ENCODE data around the gene CTRB1. TPM values are rescaled to one million over a fixed set of nuclear protein-coding genes. Genes with fewer than 3 reads are reported as not detected.

CTRB1 gene
- total RNA-seq, 1 experiment from 2014 or later = 5.6 TPM

- TF ChIP-seq CEBPB (IDR thresholded peaks at IDR 0.05; ENCODE audit: low read depth) (no peak), SP1 (IDR thresholded peaks at IDR 0.05; ENCODE audit: low read depth) (no peak), TCF7L2 (IDR thresholded peaks at IDR 0.05; ENCODE audit: borderline replicate concordance, extremely low read depth, insufficient read depth, insufficient read length) (no peak), FOSL1 (IDR thresholded peaks at IDR 0.05; ENCODE audit: low read depth) (no peak), SRF (IDR thresholded peaks at IDR 0.05; ENCODE audit: low read depth) (no peak)
- ChIA-PET POLR2A (no interaction called here), CTCF (no interaction called here), RAD21 (ENCODE audit: low non-redundant PET in 1 of 2, low total read pairs in 2 of 2, uncharacterized antibody in 2 of 2, unreplicated experiment in 2 of 2) (no interaction called here)
- Histone ChIP-seq H3K4me3 (replicated peaks in 1 of 2; ENCODE audit: low read depth in 1 of 2, low read length in 2 of 2) (no peak overlapping the region), H3K9me2 (ENCODE audit: insufficient read depth) (no peaks in the 10 kb centered on the region), H3K79me2 (ENCODE audit: insufficient read depth, low read length) (no peaks in the 10 kb centered on the region), H3K4me1 (ENCODE audit: control insufficient read depth in 1 of 2, insufficient read depth in 2 of 2, low read length in 2 of 2) (no peaks in the 10 kb centered on the region), H3K36me3 (ENCODE audit: control insufficient read depth in 1 of 2, insufficient read depth in 2 of 2, low read length in 2 of 2) (no peaks in the 10 kb centered on the region), H3K4me2 (ENCODE audit: low read length) (no peak overlapping the region), H4K20me1 (ENCODE audit: insufficient read depth) (no peaks in the 10 kb centered on the region), H3K9me3 (ENCODE audit: control insufficient read depth in 1 of 2, insufficient read depth in 1 of 2, low read depth in 1 of 2, low read length in 2 of 2) (no peaks in the 10 kb centered on the region), H3K9ac (ENCODE audit: low read length) (no peak overlapping the region), H2AFZ (ENCODE audit: low read depth, low read length, poor library complexity, severe bottlenecking) (no peak overlapping the region), H3K27ac (ENCODE audit: low read depth, low read length) (no peak overlapping the region), H3K27me3 (ENCODE audit: insufficient read depth, low read length) (no peaks in the 10 kb centered on the region)
- ATAC-seq = no peak
- no peak for DNase-seq (ENCODE audit: low read depth, low spot score)
- BruUV-seq (replicated peaks) = no TSS peak
- intact Hi-C loops (cut with micrococcal nuclease) = no loop called here
These were observed 11.0 kb upstream of the CTRB1 start for GRCh38 chr16:75207831-75208230.

DNA sequence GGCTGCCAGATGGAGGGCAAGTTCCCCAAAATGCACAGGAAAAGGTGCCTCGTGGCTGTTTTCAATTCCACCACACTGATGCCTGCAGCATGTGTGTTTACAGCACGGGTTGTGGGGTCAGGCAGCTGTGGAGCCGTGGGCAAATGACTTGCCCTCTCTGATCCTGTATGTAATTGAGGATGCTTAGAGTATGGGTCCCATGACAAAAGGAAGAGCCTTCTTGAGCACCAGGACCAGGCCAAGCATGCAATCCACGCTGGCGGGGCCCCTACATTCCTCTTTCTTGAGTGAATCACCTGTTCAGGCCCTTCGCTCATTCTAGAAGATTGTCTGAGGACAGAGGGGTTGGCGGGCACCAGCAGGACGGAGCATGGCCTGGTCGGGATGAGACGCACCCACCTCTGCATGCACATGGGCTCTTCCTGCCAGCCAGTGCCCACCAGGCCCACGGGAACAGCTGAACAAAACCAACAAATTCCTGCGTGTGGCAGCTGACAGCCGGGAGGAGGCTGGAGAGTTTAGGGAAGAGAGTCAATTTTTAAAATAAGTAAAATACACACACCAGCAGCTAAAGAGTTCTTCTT, 10.5 kb upstream of the CTRB1 start:
- no peak overlapping the region for H3K27ac ChIP-seq (ENCODE audit: low read depth, low read length)
- CTCF ChIA-PET = interaction anchor here (1.0 kb wide), 1 partner anchor 9 kb away, joined by 3 read pairs; no protein-coding TSS in a partner anchor
- no peak overlapping the region for H3K4me2 ChIP-seq (ENCODE audit: low read length)
- no peaks in the 10 kb centered on the region for H3K79me2 ChIP-seq (ENCODE audit: insufficient read depth, low read length)
- POLR2A ChIA-PET = no interaction called here
- no peaks in the 10 kb centered on the region for H4K20me1 ChIP-seq (ENCODE audit: insufficient read depth)
- intact Hi-C loops (cut with micrococcal nuclease) = no loop called here
- no peak overlapping the region for H3K9ac ChIP-seq (ENCODE audit: low read length)
- DNase-seq (ENCODE audit: low read depth, low spot score) (no peak), ATAC-seq (no peak)
- BruUV-seq (replicated peaks) = no TSS peak
- no peaks in the 10 kb centered on the region for H3K36me3 ChIP-seq (ENCODE audit: control insufficient read depth in 1 of 2, insufficient read depth in 2 of 2, low read length in 2 of 2)
- RAD21 ChIA-PET (ENCODE audit: low non-redundant PET in 1 of 2, low total read pairs in 2 of 2, uncharacterized antibody in 2 of 2, unreplicated experiment in 2 of 2) = no interaction called here
- H3K9me3 ChIP-seq (ENCODE audit: control insufficient read depth in 1 of 2, insufficient read depth in 1 of 2, low read depth in 1 of 2, low read length in 2 of 2) = no peaks in the 10 kb centered on the region
- no peak overlapping the region for H3K4me3 ChIP-seq (replicated peaks in 1 of 2; ENCODE audit: low read depth in 1 of 2, low read length in 2 of 2)
- H3K27me3 ChIP-seq (ENCODE audit: insufficient read depth, low read length) = no peaks in the 10 kb centered on the region
- H2AFZ ChIP-seq (ENCODE audit: low read depth, low read length, poor library complexity, severe bottlenecking) = no peak overlapping the region
- H3K9me2 ChIP-seq (ENCODE audit: insufficient read depth) = no peaks in the 10 kb centered on the region
- no peaks in the 10 kb centered on the region for H3K4me1 ChIP-seq (ENCODE audit: control insufficient read depth in 1 of 2, insufficient read depth in 2 of 2, low read length in 2 of 2)
- TF ChIP-seq, protein P1, sequence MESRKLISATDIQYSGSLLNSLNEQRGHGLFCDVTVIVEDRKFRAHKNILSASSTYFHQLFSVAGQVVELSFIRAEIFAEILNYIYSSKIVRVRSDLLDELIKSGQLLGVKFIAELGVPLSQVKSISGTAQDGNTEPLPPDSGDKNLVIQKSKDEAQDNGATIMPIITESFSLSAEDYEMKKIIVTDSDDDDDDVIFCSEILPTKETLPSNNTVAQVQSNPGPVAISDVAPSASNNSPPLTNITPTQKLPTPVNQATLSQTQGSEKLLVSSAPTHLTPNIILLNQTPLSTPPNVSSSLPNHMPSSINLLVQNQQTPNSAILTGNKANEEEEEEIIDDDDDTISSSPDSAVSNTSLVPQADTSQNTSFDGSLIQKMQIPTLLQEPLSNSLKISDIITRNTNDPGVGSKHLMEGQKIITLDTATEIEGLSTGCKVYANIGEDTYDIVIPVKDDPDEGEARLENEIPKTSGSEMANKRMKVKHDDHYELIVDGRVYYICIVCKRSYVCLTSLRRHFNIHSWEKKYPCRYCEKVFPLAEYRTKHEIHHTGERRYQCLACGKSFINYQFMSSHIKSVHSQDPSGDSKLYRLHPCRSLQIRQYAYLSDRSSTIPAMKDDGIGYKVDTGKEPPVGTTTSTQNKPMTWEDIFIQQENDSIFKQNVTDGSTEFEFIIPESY (IDR thresholded peaks at IDR 0.05; ENCODE audit: extremely low read depth, insufficient replicate concordance, low read length) = no peak
- TF ChIP-seq CBX3 (IDR thresholded peaks at IDR 0.05; ENCODE audit: low read depth) (no peak), SP1 (IDR thresholded peaks at IDR 0.05; ENCODE audit: low read depth) (no peak), REST (IDR thresholded peaks at IDR 0.05; ENCODE audit: low read depth) (no peak), ZNF274 (IDR thresholded peaks at IDR 0.05; ENCODE audit: low read depth, low read length) (no peak), EZH2 (IDR thresholded peaks at IDR 0.05) (no peak), YY1 (IDR thresholded peaks at IDR 0.05; ENCODE audit: extremely low read depth, insufficient replicate concordance, low read depth, low read length) (no peak), TCF7L2 (IDR thresholded peaks at IDR 0.05; ENCODE audit: borderline replicate concordance, extremely low read depth, insufficient read depth, insufficient read length) (no peak), EZH2phosphoT487 (IDR thresholded peaks at IDR 0.05; ENCODE audit: borderline replicate concordance) (no peak), JUND (IDR thresholded peaks at IDR 0.05) (no peak), POLR2A (IDR thresholded peaks at IDR 0.05; ENCODE audit: borderline replicate concordance, extremely low read depth, insufficient read depth, insufficient read length) (no peak), SRF (IDR thresholded peaks at IDR 0.05; ENCODE audit: low read depth) (no peak)
- TF ChIP-seq, protein P2, sequence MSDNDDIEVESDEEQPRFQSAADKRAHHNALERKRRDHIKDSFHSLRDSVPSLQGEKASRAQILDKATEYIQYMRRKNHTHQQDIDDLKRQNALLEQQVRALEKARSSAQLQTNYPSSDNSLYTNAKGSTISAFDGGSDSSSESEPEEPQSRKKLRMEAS (IDR thresholded peaks at IDR 0.05) = no peak
